GM18499 (cell line): ENCODE measurements around the gene CAPZB.

Source experiments
- ATAC-seq: cut with Tn5 transposase; IDR thresholded peaks from one replicate; pipeline ENCODE4 v1.9.1; 2021; ENCODE audit warnings: moderate number of reproducible peaks; ENCODE audit not compliant: insufficient read depth, unreplicated experiment

CAPZB gene

DNA sequence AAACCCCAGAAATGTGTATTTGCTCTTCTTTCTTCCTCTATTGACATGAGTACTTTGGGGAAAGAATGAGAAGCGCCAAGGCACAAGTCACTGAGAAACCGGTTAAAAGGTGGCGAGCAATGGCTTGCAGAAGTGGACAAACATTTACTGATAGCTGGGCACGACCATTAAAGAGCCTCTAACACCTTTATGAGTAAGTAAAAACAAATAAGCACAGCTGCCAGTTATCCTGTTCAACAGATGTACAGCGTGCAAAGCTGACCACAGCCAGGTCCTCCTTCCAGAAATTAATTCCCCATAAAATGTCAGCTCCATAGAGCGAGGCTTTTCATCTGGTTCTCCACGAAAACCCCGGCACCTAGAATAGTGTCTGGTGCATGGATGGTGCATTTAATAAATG, 72.7 kb downstream of the CAPZB start:
- no peak for ATAC-seq

DNA sequence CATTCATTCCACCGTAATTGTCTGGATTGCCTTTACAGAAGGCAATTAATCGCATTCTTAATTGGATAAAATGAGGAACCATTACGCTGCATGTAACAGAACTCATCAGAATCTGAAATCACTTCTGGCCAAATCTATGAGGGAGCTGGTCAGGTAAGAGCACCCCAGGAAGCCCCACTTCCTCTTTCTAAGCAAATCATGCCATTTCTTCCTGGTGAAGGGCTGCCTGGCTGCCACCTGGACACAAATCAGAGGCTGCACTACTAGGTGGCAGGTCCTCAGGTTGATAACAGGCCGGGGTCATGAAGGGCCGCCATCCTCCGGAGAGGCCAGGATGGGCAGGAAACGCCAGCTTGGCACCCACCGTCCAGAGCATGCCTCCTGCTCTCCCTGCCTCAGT, 73.7 kb downstream of the CAPZB start:
- ATAC-seq, result no peak

- ATAC-seq, result no peak
Observed at GRCh38 chr1:19410393-19410792, 74.9 kb downstream of the CAPZB start.

DNA sequence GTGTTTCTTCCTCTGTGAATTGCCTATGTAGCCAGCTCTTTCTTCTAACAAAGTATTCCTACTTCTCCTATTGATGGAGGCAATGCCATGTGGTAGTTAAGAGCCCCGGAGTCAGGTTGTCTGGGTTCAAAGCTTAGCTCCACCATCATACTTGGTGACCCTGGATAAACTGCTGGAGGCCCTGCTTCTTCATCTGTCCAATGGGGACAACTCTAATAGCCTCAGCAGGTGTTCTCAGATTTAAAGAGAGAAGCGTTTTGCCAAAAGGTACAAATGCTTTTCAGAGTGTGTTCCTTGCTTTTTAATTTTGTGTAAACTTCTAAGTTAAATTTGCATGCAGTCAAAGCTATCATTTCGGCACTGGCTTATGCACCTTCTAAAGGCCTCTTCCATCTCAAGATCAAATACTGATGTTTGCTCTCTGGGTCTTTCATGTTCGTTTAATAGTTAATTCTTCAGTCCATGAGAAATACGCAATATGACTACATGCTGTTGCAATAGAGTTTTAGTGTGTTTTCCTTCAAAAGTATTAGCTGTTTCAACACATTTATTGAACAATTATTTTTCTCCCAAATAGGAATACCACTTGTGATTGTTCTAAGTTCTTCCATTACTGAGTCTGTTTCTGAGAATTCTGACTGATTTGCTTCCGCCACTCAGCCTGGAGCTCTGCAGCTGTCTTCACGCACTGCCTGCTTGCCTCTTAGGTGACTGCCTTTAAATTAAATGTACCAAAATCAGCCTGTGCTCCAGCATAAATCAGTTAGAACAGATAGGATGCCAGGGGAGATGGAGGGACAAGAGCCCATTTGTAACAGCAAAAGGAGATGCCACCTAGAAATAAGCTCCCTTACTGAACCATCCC, 75.6 kb downstream of the CAPZB start:
- no peak for ATAC-seq

- no peak for ATAC-seq
Observed at GRCh38 chr1:19407494-19408096, 77.7 kb downstream of the CAPZB start.

DNA sequence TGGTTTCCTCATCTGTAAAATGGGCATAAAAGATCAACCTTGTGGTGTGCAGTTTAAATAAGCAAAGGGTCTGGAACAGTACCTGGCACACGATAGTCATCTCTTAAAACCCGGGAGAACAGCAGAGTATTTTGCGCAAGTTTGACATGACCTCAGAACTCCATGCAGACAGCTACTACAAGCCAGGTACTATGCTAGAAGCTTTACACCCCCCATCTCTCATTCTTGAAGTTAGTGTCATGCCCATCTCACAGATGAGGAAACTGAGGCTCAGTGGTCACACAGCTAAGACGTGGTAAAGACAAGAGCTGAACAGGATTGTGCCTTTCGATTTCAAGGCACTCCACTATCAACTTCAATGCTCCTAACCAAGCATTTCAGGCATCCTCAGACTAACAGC, 78.7 kb downstream of the CAPZB start:
- ATAC-seq, result no peak

DNA sequence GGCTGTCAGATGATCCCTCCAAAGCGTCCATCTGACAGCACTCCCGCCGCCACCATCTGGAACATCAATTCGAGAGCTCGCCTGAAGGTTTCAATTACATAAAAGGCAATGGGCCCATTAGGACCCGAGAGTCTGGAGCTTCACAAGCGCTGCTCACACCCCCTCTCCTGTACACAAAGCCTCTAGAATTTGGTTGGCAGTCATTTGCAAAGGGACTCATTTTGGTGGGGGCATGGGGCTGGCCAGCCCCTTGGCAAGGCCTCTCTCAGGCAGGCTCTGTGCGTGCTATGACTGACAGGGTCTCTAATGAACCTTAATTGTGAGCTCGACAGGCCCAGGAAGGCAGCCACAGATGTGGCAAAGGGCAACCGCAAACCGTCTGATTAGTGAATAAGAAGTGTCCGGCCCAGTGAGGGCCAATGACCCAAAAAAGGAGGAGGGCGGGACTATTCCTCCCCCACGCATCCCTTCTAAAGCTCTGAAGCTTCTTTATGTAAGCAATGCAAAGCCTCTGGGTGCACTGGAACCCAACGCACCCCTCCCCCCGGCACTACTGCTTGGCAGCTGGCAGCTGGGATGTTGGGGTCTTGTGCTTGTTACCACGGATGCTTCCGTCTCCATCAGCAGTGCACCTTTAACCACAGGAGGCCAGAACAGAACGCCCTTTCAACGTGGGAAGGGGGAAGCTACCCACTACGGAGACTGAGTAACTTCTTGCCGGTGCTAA, 79.4 kb downstream of the CAPZB start:
- ATAC-seq, result no peak

DNA sequence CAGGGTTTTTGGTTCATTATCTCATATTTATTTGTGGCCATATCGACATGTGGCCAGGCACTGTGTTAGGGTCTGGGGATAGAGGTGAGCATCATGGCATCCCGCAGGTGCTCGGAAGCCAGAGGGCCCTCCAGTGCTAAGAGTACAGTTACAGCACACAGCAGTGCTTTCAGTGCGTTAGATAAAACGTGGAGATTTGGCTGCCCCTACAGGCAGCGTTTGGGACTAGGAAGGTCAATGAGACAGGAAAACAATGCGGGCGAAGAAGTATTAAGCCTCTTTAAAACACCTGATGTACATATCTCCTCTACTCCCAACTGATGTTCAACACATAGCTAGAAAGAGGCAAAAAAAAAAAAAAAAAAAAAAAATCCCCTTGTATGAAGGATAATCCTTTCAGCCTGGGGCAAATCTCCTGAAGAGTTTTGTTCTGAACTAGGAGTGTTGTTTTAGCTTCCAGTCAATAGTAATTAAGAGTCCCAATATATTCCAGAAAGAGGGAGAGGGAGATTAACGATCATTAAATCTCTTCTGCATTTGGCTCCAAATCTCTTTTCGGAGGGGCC, 80.1 kb downstream of the CAPZB start:
- ATAC-seq, result no peak

GRCh38 chr1:19404748-19405147, 80.6 kb downstream of the CAPZB start:
- ATAC-seq, result no peak

GRCh38 chr1:19403256-19403655, 82.1 kb downstream of the CAPZB start:
- no peak for ATAC-seq

DNA sequence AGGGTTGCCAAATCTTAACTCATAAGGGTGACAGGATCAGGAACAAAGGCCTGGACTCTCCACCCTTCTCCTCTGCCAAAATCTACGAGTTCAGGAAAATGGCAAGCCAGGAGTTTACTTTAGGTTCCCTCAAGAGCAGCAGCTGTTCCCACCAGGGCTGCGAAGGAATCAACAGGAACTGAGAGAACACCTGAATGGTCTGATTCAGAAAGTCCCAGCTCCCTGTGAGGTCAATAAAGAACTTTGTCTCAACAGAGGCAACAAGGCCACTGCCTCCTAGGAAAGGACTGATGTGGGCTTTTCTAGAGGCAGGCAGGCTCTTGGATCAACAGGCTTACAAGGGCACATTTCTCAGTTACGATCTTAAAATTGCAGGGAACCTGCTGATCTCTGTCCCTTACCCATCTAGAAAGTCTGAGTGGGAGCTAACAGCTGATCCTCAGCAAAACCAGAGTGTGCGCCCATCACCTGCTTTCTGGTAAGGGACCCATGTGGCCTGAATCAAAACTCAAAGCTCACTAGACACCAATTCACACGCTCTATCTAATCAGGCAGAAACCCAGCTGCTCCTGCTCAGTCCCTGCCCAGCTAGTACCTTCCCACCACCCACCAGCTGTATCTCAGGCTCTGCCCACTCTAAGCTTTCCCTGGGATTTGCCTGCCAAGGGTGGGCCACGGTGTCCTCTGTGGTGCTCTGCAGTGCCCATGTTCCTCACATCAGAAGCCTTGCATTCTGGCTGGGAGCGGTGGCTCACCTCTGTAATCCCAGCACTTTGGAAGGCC, 83.1 kb downstream of the CAPZB start:
- ATAC-seq, result no peak

DNA sequence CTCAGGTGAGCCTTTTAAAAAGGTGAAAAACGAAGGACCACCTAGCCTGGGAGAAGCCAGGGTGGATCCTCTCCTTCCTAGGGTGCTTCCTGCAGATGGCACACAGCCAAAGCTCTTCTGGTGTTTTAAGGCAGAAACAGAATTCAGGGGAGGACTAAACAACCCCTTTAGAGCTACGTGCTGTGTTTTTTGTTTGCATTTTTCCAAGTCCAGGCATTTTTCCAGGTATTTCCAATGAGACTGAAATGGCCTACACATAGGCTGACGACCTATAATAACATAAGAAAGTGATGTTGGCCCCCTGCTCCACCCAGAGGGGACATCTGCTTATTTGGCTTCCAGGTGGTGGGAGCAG, 83.8 kb downstream of the CAPZB start:
- no peak for ATAC-seq

DNA sequence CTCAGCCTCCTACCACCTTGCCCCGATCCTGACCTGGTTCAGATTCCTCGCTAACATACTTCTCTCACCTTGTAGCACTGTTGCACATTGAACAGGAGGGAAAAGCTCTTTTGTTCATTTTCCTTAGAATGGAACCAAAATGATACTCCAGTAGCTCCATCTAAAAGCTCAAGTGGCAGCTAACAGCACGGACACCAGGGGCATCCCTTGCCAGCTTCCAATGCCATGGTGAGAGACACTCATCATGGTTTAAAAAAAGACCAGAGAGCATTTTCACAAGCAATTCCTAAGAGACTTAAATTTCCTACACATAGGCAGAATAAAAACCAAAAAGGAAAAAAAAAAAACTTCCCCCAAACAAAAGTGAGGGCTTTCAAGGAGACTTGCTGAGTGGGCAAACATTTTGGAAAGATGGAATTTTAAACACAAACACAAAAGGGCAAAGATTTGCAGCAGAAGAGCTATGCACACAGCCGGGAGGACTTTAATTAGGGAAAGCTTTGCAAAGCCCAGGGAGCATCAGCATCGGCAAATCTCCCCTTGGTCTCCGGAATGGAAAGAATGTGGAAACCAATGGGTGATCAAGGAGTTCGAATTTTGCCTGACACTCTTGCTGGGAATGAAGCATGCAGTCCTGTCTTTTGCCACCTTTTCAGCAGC, 84.3 kb downstream of the CAPZB start:
- ATAC-seq, result no peak

- no peak for ATAC-seq
Observed at GRCh38 chr1:19400192-19400611, 85.1 kb downstream of the CAPZB start.

- ATAC-seq, result no peak
Observed at GRCh38 chr1:19398309-19398760, 87.0 kb downstream of the CAPZB start.

DNA sequence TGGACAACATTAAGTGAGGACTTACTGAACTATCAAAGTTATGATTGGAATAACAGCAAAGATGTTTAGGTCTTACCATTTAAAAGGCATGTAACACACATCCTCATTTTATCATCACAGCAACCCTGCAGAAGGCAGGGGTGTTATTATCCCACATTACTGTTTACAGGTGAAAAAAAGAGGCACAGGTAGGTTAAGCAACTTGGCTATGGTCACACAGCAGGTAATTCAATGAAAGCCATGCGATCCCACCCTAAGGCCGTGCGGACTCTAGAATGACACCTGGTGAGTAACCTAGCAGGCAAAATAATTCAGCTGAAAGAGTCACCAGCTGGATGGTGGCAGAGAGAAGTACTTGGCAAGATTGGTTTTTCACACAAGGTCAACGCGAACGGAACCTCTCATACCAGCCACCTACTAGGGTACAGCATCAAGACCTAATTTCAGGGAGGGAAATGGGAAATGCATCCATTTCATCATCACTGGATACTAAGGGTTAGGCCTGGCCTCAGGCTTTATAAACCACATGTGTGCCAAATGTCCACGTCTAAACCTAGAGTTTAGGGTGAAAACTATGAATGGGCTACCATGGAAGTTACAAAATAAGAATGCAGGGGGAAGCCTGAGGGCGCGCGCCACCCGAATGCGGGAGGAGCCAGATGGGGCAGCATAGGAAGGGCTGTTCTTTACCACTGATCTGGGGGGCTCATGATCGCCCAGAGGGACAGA, 88.0 kb downstream of the CAPZB start:
- ATAC-seq, result no peak

DNA sequence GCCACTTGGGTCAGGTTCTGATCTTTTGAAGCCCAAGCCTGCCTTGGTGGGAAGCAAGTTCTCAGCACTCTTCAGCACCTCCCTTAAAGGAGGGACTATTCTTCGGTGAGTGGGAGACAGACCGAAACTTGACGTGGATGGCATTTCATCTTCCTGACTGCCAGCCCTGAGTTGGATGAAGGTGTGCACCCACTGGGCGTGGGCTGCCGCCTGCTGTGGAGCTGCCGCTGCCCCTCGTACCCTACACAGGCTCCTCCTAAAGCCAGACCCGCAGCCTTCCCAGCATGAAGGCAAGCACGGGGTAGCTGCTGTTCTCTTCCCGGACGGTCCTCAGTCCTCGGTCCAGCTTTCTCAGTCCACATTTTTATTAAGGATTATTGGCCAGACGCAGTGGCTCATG, 89.1 kb downstream of the CAPZB start:
- no peak for ATAC-seq

- ATAC-seq, result no peak
Observed at GRCh38 chr1:19395678-19396192, 89.6 kb downstream of the CAPZB start.

DNA sequence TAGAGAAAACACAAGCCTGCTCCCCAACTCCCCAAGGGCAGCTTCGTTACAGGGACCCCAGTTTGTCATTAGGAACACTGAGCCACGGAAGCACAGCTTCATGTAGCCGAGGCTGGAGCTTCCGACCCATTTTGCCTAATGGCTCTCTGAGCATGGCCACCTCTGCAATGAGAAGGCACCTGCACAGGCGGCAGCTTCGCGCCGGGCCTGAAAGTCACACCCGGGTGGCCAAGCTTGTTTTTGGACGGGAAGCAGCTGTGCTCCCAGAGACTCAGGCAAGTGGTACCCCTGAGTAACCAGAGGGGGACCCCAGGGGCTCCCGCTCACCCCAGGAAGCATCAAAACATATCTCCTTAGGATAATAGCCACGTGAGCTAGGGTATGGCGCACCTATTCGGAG, 92.3 kb downstream of the CAPZB start:
- ATAC-seq, result no peak
